HG03196 (cell line): ENCODE data around the gene GEMIN5.
A peak's percentile ranks its signal among the peaks of the same experiment; 100 is the strongest.
"Not testable (repeated sequence)": the region's sequence is repeated elsewhere in the genome, so short reads cannot be mapped to it uniquely, and the experiment has no call there.

ENCODE experiments used
- ATAC-seq: cut with Tn5 transposase; IDR thresholded peaks from one replicate; pipeline ENCODE4 v1.9.1; 2021; ENCODE audit not compliant: unreplicated experiment

GEMIN5 gene

GRCh38 chr5:154937718-154938466, at the start of gene GEMIN5:
GEMIN5 (minus strand) TSS chr5:154938211; CDS start chr5:154938133, 78 bp downstream.
- peak; percentile 85 for ATAC-seq

- ATAC-seq, result no peak
These were observed 48.1 kb upstream of the GEMIN5 start for GRCh38 chr5:154986151-154986550.

GRCh38 chr5:154984946-154985516, 47.0 kb upstream of the GEMIN5 start:
- no peak for ATAC-seq

GRCh38 chr5:154978294-154978693, 40.3 kb upstream of the GEMIN5 start:
- not testable (repeated sequence) for ATAC-seq

- ATAC-seq, result no peak
These were observed 39.4 kb upstream of the GEMIN5 start for GRCh38 chr5:154977409-154977808.

GRCh38 chr5:154976082-154976481, 38.1 kb upstream of the GEMIN5 start:
- ATAC-seq, result not testable (repeated sequence)

- no peak for ATAC-seq
These were observed 34.6 kb upstream of the GEMIN5 start for GRCh38 chr5:154972476-154973080.

GRCh38 chr5:154971501-154971900, 33.5 kb upstream of the GEMIN5 start:
- no peak for ATAC-seq

GRCh38 chr5:154970759-154971158, 32.7 kb upstream of the GEMIN5 start:
- no peak for ATAC-seq

GRCh38 chr5:154968953-154969352, 30.9 kb upstream of the GEMIN5 start:
- ATAC-seq, result no peak

- no peak for ATAC-seq
These were observed 29.5 kb upstream of the GEMIN5 start for GRCh38 chr5:154967421-154968024.

GRCh38 chr5:154966874-154967273, 28.9 kb upstream of the GEMIN5 start:
- no peak for ATAC-seq

GRCh38 chr5:154966081-154966841, 28.2 kb upstream of the GEMIN5 start:
- ATAC-seq, result no peak

- peak; percentile 95 for ATAC-seq
These were observed 24.5 kb upstream of the GEMIN5 start for GRCh38 chr5:154962494-154962893.

- ATAC-seq, result no peak
These were observed 18.7 kb upstream of the GEMIN5 start for GRCh38 chr5:154956712-154957111.

- ATAC-seq, result no peak
These were observed 11.8 kb upstream of the GEMIN5 start for GRCh38 chr5:154949781-154950180.

GRCh38 chr5:154948313-154948712, 10.3 kb upstream of the GEMIN5 start:
- no peak for ATAC-seq

- ATAC-seq, result no peak
These were observed 9.8 kb upstream of the GEMIN5 start for GRCh38 chr5:154947778-154948177.

GRCh38 chr5:154945695-154946301, 7.8 kb upstream of the GEMIN5 start:
- ATAC-seq, result no peak

- no peak for ATAC-seq
These were observed 6.7 kb upstream of the GEMIN5 start for GRCh38 chr5:154944716-154945115.

GRCh38 chr5:154943527-154943926, 5.5 kb upstream of the GEMIN5 start:
- ATAC-seq, result no peak
